ENCODE data around the gene GRIN2C. TPM values are rescaled to one million over a fixed set of nuclear protein-coding genes. Genes with fewer than 3 reads are reported as not detected.

Gene GRIN2C
- total RNA-seq, 1 experiment from 2014 or later, result 0.44 TPM

GRCh38 chr17:74878658-74879057 lies 19.0 kb upstream of the GRIN2C start:
- no peak overlapping the region for H3K9ac ChIP-seq (ENCODE audit: extremely low read depth, insufficient read length, low read length)
- no peak overlapping the region for H4K8ac ChIP-seq (replicated peaks; ENCODE audit: insufficient read length, low read depth, low read length)
- H3K14ac ChIP-seq (ENCODE audit: insufficient read depth, low read length), result no peak overlapping the region
- H3K9me3 ChIP-seq (ENCODE audit: control insufficient read depth, low read depth, low read length), result no peaks in the 10 kb centered on the region
- H3K23ac ChIP-seq (ENCODE audit: insufficient read length, low read depth, low read length), result no peak overlapping the region
- no peaks in the 10 kb centered on the region for H4K20me1 ChIP-seq (ENCODE audit: control insufficient read depth, insufficient read depth, insufficient read length)
- no peak overlapping the region for H3K18ac ChIP-seq (ENCODE audit: insufficient read length, low read depth, low read length)
- H3K27ac ChIP-seq (ENCODE audit: insufficient read length, low read depth, low read length), result no peak overlapping the region
- Mint-ChIP-seq H3K27me3 (ENCODE audit: low read depth) (peaks cover 33% of the 10 kb centered on the region), H3K4me1 (peaks cover 23 to 40% of the 10 kb centered on the region in 2 experiments), H3K36me3 (ENCODE audit: insufficient read depth in 1 of 3, low read depth in 3 of 3) (no peaks in the 10 kb centered on the region), H3K9me3 (no peaks in the 10 kb centered on the region), H3K4me3 (no peak overlapping the region; a peak in 1 of 5 replicates), H3K27ac (no peak overlapping the region; a peak in 1 of 7 replicates)
- DNase-seq, result no peak
- H3K4me2 ChIP-seq (ENCODE audit: insufficient read depth, insufficient read length, low read length), result no peak overlapping the region
- TF ChIP-seq CTCF (conservative IDR thresholded peaks at IDR 0.05), result no peak
- no peak overlapping the region for H4K5ac ChIP-seq (ENCODE audit: insufficient read length, low read depth, low read length)
- no peak overlapping the region for H2AK5ac ChIP-seq (ENCODE audit: insufficient read length, low read length)
- H4K91ac ChIP-seq (ENCODE audit: insufficient read length, low read depth, low read length), result no peak overlapping the region
- H2AFZ ChIP-seq (ENCODE audit: low read length), result no peak overlapping the region
- H3K4me1 ChIP-seq (ENCODE audit: insufficient read depth, low read length), result no peaks in the 10 kb centered on the region; the same call in 1 of the 2 replicates
- H2BK15ac ChIP-seq (ENCODE audit: low read depth, low read length), result no peak overlapping the region
- H3T11ph ChIP-seq (ENCODE audit: low read length), result no peak overlapping the region
- no CpG with 5 or more reads among the region's 2 CpGs for WGBS (ENCODE audit: extremely low coverage, insufficient read length, low lambda C conversion rate)
- no peak overlapping the region for H2BK120ac ChIP-seq (ENCODE audit: low read depth, low read length, poor library complexity, severe bottlenecking)
- H3K56ac ChIP-seq (ENCODE audit: insufficient read length, low read depth, low read length), result no peak overlapping the region
- H3K4ac ChIP-seq (ENCODE audit: low read depth, low read length), result no peak overlapping the region
- H3K27me3 ChIP-seq (ENCODE audit: insufficient read depth, low read length), result no peaks in the 10 kb centered on the region
- no peak overlapping the region for H2BK12ac ChIP-seq (ENCODE audit: insufficient read length, low read depth, low read length)
- no peaks in the 10 kb centered on the region for H3K79me2 ChIP-seq (ENCODE audit: insufficient read depth, low read length)
- no peak overlapping the region for H2BK5ac ChIP-seq (ENCODE audit: insufficient read length, low read length)
- H3K23me2 ChIP-seq (ENCODE audit: insufficient read length, low read depth, low read length, poor library complexity, severe bottlenecking), result peaks cover 2% of the 10 kb centered on the region
- no peak overlapping the region for H2BK20ac ChIP-seq (ENCODE audit: low read depth, low read length, poor library complexity, severe bottlenecking)
- no peaks in the 10 kb centered on the region for H3K79me1 ChIP-seq (ENCODE audit: insufficient read depth, low read depth, low read length, poor library complexity, severe bottlenecking)

Measured in H9 (cell line).